PFSK-1 (cell line): ENCODE data around the gene LSM3.

ENCODE experiments used
- FOXP2 ChIP-seq: optimal IDR thresholded peaks from 2 replicates; pipeline ENCODE3; 2011; ENCODE audit warnings: borderline replicate concordance, control low read depth, inconsistent platforms; ENCODE audit not compliant: insufficient read depth; ENCODE audit errors: extremely low read length, extremely low read depth
- POLR2AphosphoS5 ChIP-seq: IDR thresholded peaks from 2 replicates; pipeline ENCODE4 v1.6.1; 2012; ENCODE audit warnings: low read depth, mild to moderate bottlenecking, control low read depth, low read length, moderate library complexity
- SIN3A ChIP-seq: IDR thresholded peaks from 2 replicates; pipeline ENCODE4 v1.6.1; 2012; ENCODE audit warnings: mild to moderate bottlenecking, low read length, moderate library complexity, borderline replicate concordance; ENCODE audit not compliant: insufficient read depth
- TAF1 ChIP-seq: IDR thresholded peaks from 2 replicates; pipeline ENCODE4 v1.6.1; 2012; ENCODE audit warnings: low read length, control low read depth, borderline replicate concordance; ENCODE audit not compliant: insufficient read depth
- TF ChIP-seq, protein P1 (sequence below), 2 experiments: IDR thresholded peaks; 2 replicates each; pipeline versions ENCODE4 v1.6.1 to v1.8.0; 2011 to 2012; ENCODE audit warnings: low read depth in 2 of 2, low read length in 2 of 2, control low read depth in 1 of 2, inconsistent platforms in 1 of 2, mild to moderate bottlenecking in 1 of 2, moderate library complexity in 1 of 2; ENCODE audit not compliant: insufficient read depth in 1 of 2

LSM3 gene

GRCh38 chr3:14154276-14154675, 24.3 kb upstream of the LSM3 start:
- TF ChIP-seq, protein P1, sequence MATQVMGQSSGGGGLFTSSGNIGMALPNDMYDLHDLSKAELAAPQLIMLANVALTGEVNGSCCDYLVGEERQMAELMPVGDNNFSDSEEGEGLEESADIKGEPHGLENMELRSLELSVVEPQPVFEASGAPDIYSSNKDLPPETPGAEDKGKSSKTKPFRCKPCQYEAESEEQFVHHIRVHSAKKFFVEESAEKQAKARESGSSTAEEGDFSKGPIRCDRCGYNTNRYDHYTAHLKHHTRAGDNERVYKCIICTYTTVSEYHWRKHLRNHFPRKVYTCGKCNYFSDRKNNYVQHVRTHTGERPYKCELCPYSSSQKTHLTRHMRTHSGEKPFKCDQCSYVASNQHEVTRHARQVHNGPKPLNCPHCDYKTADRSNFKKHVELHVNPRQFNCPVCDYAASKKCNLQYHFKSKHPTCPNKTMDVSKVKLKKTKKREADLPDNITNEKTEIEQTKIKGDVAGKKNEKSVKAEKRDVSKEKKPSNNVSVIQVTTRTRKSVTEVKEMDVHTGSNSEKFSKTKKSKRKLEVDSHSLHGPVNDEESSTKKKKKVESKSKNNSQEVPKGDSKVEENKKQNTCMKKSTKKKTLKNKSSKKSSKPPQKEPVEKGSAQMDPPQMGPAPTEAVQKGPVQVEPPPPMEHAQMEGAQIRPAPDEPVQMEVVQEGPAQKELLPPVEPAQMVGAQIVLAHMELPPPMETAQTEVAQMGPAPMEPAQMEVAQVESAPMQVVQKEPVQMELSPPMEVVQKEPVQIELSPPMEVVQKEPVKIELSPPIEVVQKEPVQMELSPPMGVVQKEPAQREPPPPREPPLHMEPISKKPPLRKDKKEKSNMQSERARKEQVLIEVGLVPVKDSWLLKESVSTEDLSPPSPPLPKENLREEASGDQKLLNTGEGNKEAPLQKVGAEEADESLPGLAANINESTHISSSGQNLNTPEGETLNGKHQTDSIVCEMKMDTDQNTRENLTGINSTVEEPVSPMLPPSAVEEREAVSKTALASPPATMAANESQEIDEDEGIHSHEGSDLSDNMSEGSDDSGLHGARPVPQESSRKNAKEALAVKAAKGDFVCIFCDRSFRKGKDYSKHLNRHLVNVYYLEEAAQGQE (IDR thresholded peaks at IDR 0.05; ENCODE audit: insufficient read depth in 1 of 2, low read depth in 2 of 2, low read length in 2 of 2): no peak
- TF ChIP-seq POLR2AphosphoS5 (no peak), SIN3A (no peak), TAF1 (no peak), FOXP2 (no peak)

- TF ChIP-seq POLR2AphosphoS5: no peak
These were observed 23.6 kb upstream of the LSM3 start for GRCh38 chr3:14154895-14155440.

GRCh38 chr3:14156201-14156600, 22.4 kb upstream of the LSM3 start:
- TF ChIP-seq SIN3A (no peak), FOXP2 (no peak), POLR2AphosphoS5 (no peak), TAF1 (no peak)
- TF ChIP-seq, protein P1 (IDR thresholded peaks at IDR 0.05; ENCODE audit: insufficient read depth in 1 of 2, low read depth in 2 of 2, low read length in 2 of 2): no peak

- TF ChIP-seq POLR2AphosphoS5 (no peak), FOXP2 (no peak), SIN3A (no peak), TAF1 (no peak)
- TF ChIP-seq, protein P1 (IDR thresholded peaks at IDR 0.05; ENCODE audit: insufficient read depth in 1 of 2, low read depth in 2 of 2, low read length in 2 of 2): no peak
These were observed 21.6 kb upstream of the LSM3 start for GRCh38 chr3:14156843-14157561.

- TF ChIP-seq FOXP2: no peak
- no peak for TF ChIP-seq TAF1
- TF ChIP-seq, protein P1 (IDR thresholded peaks at IDR 0.05; ENCODE audit: insufficient read depth in 1 of 2, low read depth in 2 of 2, low read length in 2 of 2): no peak
- no peak for TF ChIP-seq SIN3A
- TF ChIP-seq POLR2AphosphoS5: no peak
These were observed 20.7 kb upstream of the LSM3 start for GRCh38 chr3:14157951-14158350.
